SK-MEL-5 (cell line): Measurements from ENCODE around the gene PROM1. TPM values are rescaled to one million over a fixed set of nuclear protein-coding genes. Genes with fewer than 3 reads are reported as not detected.

Source experiments
- DNase-seq: peaks from one replicate; pipeline ENCODE4 v3.0.0-alpha.2; 2016; ENCODE audit warnings: low read depth, low spot score
- in situ Hi-C: cut with HindIII; loops from 2 replicates; pipeline ENCODE4 v1.10.0; 2016; ENCODE audit warnings: low sequenced_read_pairs, high pct_unique_total_duplicates, low pct_unique_long_range_greater_than_20kb
- total RNA-seq: library from RNA; depleted of rRNA; stranded (reverse); fragments of >200 nt; shearing (Covaris generic); gene quantifications from 2 replicates; pipeline ENCODE4 v1.2.3, GENCODE V29; 2014; rRNA removed

The PROM1 gene
- total RNA-seq, 1 experiment from 2014 or later, result 3.1 TPM

DNA sequence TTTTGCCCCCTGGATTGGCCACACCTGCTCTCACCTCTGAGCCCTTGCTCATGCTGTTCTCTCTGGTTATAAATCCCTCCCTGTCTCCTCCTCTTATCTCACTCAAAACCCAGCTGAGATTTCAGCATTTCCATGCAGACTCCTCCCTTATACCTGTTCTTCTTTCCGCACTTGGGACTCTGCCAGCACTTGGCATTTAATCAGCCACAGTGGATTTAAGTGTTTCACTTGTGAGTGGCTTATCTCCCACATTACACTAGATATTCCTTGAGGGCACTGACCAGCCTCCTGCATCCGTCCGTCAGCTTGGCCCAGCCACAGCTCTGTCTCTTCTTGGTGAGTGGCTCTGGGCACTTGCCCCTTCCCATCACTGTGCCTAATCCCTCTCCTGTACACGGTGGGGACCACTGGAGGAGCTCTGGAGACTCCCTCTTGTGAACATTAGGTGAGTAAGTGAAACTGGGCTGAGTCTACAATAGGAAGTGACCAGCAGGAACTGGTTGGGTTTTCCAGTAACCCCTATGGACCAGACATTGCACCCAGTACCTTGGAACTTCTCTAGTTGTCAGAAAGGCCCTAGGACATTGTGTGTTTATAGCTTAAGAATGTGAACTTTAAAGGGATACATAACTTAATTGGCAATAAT is 165.2 kb downstream of the PROM1 start:
- in situ Hi-C loops, result no loop called here
- no peak for DNase-seq

Other genes with a start within 250 kb of the PROM1 start
- not detected in 2 replicates for gene FGFBP1, start 145.3 kb downstream of the PROM1 start, total RNA-seq
- gene FGFBP2, start 120.8 kb downstream of the PROM1 start, total RNA-seq, result 14.5 and 15.4 TPM in 2 replicates
- 11.3 and 12.5 TPM in 2 replicates for gene TAPT1, start 142.4 kb upstream of the PROM1 start, total RNA-seq